ENCODE results near the gene SPATA24.

SPATA24 gene

GRCh38 chr5:139374909-139375308 is 29.0 kb downstream of the SPATA24 start:
- no peak for DNase-seq (ENCODE audit: low read depth)
- TF ChIP-seq, protein P1, sequence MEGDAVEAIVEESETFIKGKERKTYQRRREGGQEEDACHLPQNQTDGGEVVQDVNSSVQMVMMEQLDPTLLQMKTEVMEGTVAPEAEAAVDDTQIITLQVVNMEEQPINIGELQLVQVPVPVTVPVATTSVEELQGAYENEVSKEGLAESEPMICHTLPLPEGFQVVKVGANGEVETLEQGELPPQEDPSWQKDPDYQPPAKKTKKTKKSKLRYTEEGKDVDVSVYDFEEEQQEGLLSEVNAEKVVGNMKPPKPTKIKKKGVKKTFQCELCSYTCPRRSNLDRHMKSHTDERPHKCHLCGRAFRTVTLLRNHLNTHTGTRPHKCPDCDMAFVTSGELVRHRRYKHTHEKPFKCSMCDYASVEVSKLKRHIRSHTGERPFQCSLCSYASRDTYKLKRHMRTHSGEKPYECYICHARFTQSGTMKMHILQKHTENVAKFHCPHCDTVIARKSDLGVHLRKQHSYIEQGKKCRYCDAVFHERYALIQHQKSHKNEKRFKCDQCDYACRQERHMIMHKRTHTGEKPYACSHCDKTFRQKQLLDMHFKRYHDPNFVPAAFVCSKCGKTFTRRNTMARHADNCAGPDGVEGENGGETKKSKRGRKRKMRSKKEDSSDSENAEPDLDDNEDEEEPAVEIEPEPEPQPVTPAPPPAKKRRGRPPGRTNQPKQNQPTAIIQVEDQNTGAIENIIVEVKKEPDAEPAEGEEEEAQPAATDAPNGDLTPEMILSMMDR (IDR thresholded peaks at IDR 0.05; ENCODE audit: low read length, missing control alignments), result no peak

GRCh38 chr5:139371482-139372435 is 32.1 kb downstream of the SPATA24 start:
- H3K4me3 ChIP-seq (replicated peaks; ENCODE audit: low read depth, low read length), result no peak overlapping the region
- TF ChIP-seq, protein P1 (IDR thresholded peaks at IDR 0.05; ENCODE audit: low read length, missing control alignments), result no peak
- no peak for DNase-seq (ENCODE audit: low read depth)

More at GRCh38 chr5:139374909-139375308, 29.0 kb downstream of the SPATA24 start:
- no peak overlapping the region for H3K4me3 ChIP-seq (replicated peaks; ENCODE audit: low read depth, low read length)

DNA sequence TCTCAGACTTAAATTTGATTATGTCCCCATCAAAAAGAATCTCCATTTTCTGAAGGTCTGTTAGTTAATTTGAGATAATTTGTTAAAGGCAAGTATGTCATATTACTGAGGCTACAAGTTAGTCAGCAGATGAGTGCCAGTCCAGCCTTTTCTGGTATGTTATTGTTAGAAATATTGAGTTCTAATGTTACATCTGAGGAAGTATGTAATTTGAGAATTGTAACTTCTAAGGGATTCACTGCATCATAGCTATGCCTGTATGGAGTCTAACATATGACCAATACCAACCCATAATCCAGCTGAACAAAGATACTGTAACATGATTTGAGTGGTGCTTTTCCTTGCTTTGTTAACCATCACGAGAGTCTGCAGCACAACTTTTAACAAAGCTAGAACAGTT is 34.7 kb downstream of the SPATA24 start:
- TF ChIP-seq, protein P1 (IDR thresholded peaks at IDR 0.05; ENCODE audit: low read length, missing control alignments), result no peak
- no peak for DNase-seq (ENCODE audit: low read depth)

DNA sequence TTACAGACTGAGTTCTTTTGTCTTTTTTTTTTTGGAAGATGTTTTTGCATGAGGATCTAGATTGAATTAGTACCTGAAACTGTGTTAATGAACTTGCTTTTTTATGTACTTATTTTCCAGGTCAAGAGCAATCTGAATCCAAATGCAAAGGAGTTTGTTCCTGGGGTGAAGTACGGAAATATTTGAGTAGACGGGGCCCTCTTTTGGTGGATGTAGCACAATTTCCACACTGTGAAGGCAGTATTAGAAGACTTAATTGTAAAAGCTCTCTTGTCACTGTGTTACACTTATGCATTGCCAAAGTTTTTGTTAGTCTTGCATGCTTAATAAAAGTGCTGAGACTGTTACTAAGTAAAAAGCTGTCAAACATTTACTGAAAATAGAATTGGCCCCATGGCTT is 35.3 kb downstream of the SPATA24 start:
- no peak overlapping the region for H3K4me3 ChIP-seq (replicated peaks; ENCODE audit: low read depth, low read length)
- TF ChIP-seq, protein P1 (IDR thresholded peaks at IDR 0.05; ENCODE audit: low read length, missing control alignments), result no peak
- no peak for DNase-seq (ENCODE audit: low read depth)

More for the DNA sequence above, 34.7 kb downstream of the SPATA24 start:
- H3K4me3 ChIP-seq (replicated peaks; ENCODE audit: low read depth, low read length), result no peak overlapping the region

DNA sequence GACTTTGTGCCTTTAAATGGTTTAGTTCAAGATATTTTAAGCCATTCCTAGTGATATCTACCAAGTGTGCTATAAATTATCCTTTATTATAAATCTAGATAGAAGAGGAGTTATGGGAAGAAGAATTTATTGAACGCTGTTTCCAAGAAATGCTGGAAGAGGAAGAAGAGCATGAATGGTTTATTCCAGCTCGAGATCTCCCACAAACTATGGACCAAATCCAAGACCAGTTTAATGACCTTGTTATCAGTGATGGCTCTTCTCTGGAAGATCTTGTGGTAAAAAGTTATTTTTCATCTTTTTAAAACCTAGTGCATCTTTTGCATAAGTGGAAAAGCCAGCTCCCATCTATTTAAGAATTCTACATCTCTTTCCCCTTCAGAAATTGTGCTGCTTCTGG is 39.4 kb downstream of the SPATA24 start:
- TF ChIP-seq, protein P1 (IDR thresholded peaks at IDR 0.05; ENCODE audit: low read length, missing control alignments), result no peak
- no peak for DNase-seq (ENCODE audit: low read depth)
- H3K4me3 ChIP-seq (replicated peaks; ENCODE audit: low read depth, low read length), result no peak overlapping the region

GRCh38 chr5:139363937-139364336 is 40.0 kb downstream of the SPATA24 start:
- TF ChIP-seq, protein P1 (IDR thresholded peaks at IDR 0.05; ENCODE audit: low read length, missing control alignments), result no peak
- no peak for DNase-seq (ENCODE audit: low read depth)

More at GRCh38 chr5:139363937-139364336, 40.0 kb downstream of the SPATA24 start:
- H3K4me3 ChIP-seq (replicated peaks; ENCODE audit: low read depth, low read length), result no peak overlapping the region
